Measurements from ENCODE around the gene CHMP4B. TPM values are rescaled to one million over a fixed set of nuclear protein-coding genes. Genes with fewer than 3 reads are reported as not detected.
"Not testable (repeated sequence)": the region's sequence is repeated elsewhere in the genome, so short reads cannot be mapped to it uniquely, and the experiment has no call there.

The CHMP4B gene
- total RNA-seq, 1 donor from 2014 or later = 58.2 TPM

DNA sequence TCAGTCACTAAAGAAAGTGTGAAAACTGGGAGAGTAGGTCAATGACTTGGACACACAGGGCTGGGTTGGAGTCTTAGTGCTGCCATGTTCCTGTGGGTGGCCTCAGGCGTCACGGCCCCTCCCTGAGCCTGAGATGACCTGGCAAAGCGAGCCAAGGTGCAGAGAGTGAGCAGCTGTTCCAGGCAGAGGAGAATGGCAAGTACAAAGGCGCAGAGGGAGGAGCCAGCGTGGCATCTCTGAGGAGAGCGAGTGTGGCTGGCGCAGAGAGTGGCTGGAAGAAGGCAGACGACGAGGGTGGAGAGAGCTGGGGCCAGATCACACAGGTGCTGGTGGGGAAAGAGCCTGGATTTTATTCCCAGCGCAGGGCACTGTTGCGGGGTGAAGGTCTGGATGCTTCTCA is 20.6 kb upstream of the CHMP4B start:
- no peak for DNase-seq

DNA sequence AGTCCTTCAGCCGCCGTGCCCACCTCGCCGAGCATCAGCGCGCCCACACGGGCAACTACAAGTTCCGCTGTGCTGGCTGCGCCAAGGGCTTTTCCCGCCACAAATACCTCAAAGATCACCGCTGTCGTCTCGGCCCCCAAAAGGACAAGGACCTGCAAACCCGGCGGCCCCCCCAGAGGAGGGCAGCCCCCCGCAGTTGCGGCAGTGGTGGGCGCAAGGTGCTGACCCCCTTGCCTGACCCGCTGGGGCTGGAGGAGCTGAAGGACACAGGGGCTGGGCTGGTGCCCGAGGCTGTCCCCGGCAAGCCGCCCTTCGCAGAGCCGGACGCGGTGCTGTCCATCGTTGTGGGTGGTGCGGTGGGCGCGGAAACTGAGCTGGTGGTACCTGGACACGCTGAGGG is 20.1 kb upstream of the CHMP4B start:
- no peak for DNase-seq

DNA sequence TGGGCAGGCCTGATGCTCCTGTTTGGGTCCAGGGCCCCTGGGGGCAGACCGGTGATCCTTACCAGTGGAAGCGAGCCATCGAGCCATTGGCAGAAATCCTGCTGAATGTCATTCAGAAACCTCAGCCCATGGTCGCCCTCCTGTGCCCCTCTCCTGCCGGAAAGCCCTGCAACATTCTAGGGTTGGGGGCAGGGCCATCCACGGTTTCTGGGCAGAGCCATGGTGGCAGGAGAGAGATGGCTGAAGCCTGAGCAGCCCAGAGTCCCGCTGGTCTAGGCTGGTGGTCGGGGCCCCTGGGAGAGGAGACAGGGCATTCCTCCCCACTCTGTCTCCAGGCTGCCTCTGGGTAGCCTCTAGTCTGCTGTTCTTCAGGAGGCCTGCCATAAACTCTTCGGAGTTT is 19.6 kb upstream of the CHMP4B start:
- DNase-seq = no peak

DNA sequence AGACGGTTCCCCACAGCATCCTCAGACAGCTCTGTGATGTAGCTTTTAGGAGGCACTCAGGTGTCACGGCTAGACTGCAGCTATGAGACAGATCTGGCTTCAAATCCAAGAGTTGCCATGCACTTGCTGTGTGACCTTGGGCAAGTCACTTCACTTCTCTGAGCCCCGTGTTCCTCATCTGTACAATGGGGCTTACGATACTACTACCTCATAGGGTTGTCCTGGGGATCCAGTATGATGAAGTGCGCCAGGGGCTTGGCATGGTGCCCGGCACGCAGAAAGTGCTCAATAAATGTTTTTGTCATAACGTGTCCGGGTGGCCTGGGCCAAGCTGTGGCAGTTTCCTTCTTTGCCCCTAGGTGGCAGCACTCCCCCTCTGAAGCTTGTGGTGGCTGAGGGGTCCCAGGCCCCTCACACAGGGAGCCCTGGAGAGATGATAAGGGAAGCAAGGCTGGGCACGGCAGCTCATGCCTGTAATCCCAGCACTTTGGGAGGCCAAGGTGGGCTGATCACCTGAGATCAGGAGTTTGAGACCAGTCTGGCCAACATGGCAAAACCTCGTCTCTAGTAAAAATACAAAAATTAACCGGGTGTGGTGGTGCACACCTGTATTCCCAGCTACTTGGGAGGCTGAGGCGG is 19.1 kb upstream of the CHMP4B start:
- DNase-seq = peak; percentile 76

DNA sequence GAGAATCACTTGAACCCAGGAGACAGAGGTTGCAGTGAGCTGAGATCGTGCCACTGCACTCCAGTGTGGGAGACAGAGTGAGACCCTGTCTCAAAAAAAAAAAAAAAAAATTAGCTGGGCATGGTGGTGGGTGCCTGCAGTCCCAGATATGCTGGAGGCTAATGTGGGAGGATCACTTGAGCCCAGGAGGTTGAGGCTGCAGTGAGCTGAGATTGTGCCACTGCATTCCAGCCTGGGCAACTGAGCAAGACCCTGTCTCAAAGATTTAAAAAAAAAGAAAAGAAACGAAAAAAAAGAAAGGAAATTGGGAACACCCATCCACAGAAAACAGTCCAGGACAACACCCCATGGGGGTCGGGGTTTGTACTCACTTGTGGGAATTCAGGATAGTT is 18.6 kb upstream of the CHMP4B start:
- not testable (repeated sequence) for DNase-seq

DNA sequence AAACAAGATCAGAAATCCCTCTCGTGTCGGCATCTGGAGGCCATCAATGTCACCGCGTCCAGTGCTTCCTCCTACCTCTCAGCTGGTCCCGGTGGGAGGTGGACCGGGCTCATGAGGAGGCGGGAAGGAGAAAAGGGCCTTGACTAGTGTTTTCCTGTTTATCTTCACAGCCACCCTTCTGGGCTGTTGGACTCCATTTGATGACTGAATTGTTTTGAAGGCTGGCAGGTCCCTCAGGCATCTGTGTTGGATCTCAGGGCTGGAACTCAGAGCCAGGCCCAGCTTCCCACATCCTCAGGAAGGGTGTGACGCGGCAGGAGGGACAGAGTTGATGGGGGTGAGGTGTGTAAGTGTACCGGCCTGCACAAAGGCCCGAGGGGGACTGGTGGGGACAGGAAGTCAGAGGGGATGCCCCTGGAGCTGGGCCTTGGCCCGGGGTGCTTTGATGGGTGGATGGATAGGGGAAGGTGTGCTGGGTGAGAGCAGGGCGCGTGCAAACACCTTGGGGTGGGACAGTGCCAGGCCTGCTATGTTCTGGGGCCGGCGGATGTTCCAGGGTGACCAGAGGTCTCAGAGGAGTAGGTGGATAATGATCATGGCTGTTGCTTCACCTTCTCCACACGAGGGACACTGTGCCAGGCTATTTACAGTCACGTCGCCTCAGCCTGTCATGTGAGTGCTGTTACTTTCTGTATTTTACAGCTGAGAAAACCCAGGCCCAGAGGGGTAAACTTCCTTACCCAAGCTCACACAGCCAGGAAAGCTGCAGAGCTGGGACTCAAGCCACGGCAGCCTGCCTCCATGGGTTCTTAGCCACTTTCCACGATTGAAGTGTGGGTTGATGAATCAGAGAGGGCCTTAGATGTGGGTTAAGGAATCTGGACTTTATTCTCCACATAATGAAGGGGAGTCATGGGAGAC is 17.9 kb upstream of the CHMP4B start:
- peak; percentile 71 for DNase-seq

DNA sequence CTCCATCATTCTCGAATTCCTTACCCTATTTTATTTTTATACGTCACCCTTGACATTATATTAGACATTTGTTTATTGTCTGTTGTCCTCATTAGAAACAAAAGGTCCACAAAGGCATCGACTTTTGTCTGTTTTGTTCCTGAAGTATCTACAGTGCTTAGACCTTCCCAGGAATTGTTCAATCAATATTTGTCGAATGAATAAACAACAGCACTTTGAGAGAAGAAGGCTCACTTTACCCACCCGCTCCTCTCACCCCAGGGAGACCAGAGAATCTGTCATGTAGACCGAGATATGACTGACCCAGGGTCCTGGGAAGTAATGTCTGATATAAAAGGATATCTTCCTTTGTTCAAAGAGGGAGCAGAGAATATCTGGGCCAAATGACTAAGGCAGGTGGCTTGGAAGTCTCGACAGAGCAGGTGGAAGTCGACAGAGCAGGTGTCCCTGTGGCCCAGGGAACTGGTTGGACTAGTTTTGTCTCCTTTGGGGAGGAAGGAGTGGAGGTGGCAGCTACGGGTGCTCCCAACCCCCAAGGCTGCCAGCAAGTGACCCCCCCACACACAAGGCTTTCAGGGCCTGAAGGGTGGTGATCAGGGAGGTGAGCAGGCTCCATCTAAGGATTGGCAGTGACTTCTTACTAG is 14.8 kb upstream of the CHMP4B start:
- no peak for DNase-seq

DNA sequence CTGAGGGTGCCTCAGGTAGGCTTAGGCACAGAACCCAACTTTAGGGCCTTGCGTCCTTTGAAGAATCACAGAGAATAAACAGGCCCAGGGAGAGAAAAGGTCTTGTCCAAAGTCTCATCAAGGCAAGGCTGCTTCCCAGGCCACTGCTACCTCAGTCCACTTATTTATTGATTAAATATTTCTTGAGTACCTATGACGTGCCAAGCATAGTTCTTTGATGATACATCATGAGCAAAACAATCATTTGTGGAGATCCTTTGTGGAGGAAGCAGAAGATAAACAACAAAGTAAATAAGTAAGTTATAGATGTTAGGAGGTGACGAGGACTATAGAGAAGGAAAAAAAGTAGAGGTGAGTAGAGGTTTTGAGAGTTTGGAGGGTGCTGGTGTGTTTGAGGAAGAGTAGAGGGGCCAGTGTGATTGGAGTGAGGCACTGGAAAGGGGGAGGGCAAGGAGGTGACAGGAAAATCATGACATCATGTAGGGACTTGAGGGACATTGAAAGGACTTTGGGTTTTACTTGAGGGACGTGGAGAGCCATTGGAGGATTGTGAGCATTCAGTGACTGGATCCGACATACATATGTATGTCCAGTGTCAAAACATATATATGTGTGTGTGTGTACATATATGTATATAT is 14.1 kb upstream of the CHMP4B start:
- no peak for DNase-seq

DNA sequence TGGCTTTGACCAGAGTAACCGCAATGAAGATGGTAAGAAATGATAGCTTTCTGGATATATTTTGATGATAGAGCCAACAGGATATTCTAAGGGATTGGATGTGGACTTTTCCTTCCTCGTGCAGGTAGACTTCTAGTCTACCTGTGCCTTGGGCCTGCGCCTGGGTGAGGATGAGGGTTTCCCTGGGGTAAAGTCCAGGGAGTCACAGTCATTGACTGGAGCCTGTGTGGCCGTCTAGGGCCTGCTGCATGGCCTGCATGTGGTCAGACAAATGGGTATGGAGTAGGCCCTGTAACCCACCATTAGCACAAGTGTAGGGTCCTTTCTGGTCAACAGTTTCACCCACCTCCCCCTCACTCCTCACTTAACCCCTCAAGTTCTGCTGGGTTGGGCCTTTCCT is 12.7 kb upstream of the CHMP4B start:
- no peak for DNase-seq

DNA sequence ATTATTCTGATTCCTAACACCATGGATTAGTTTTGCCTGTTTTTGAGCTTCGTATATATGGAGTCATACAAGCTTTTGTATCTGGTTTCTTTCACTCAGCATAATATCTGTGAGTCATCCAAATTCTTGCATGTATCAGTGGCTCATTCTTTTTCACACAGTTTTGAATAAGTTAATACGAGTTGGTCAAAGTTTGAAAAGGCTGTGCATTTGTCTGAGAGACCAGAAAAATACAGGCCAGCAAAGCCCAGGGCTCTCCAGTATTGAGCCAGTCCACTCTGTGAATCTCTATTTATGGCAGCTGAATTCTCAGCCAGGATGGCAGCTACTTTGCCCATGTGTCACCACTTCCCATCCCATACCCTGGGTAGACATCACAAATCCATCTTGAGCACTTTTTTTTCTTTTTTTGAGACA is 7.2 kb upstream of the CHMP4B start:
- peak; percentile 47 for DNase-seq

DNA sequence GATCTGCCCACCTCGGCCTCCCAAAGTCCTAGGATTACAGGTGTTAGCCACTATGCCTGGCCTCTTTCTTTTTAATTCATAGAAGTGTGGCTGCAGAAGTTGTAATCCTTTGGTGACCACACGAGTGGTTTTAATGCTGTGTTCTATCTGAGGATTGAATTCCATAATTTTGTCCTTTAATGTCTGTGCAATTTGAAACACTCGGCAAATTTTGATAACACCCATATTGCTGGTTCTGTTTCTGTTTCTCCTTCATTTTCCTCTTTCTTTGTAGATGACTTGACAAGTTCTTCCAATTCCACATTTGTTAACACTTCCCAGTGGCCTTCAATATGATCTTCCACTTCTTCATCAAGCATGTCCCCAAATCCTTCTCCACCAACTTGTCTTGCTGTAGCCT is 2.8 kb upstream of the CHMP4B start:
- no peak for DNase-seq

DNA sequence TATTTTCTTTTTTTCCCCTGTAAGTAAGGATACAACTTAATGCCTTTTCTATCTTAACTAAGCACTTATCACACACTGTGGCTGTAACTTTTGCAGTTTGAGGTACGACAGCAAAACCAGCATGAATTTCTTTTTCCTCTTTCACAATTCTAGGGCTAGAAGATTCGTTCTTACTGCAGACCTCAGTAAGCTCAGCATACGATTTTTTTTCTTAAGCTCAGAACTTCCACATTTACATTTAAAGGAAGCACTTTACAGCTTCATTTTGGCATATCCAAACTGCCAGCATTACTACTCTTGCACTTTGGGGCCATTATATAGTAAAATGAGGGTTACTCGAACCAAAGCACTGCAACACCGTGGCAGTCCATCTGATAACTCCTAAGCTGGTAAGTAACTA is 889 bp upstream of the CHMP4B start:
- DNase-seq = no peak

DNA sequence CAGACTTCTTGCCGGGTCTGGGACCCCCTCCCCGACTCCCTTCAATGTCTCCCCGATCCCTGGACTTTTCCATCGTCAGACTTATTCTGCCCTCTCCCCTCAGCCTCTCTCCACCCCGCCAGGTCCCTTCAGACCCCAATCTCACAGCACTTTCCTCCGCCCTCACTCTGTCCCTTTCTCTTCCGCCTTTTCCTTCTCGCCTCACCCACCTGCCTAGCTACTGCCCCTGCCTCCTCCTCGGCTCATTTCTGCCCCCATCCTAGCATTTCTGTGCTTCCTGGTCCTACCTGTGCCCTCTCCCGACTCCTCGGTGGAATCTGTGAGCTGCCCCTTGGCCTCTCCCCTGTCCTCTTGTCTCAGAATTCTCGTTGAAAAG is 616 bp downstream of the CHMP4B start:
- no peak for DNase-seq

DNA sequence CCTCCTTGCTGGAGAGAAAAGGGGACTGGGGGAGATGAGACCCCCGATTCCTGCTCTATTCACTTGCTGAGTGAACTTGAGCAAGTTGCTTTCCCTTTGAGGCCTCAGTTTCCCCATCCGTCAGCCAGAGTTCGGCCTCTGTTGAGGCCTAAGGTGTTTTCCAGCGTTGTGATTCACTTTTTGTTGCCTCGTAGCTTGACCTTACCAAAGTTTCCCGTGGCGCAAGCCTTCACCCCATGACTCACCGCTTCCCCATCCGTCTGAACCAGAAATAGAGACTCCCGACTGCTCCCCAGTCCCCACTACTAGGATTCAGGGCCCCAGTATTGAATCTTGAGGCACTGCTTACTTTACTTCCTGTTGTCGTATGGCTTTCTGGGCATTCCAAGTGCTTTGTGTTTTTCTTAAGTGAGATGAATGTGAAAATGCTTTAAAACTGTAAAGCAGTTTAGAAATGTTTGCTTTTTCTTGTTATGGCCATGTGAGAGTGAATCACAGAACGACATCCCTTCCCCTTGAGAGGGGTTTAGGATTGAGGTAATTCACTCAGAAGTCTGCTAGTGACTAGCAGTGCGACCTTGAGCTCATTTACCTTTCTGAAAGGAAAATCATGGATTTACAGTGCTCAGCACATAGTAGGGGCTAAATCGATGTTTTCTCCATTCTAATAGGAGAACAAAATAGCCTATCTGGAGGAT is 1.2 kb downstream of the CHMP4B start:
- DNase-seq = peak; percentile 90

DNA sequence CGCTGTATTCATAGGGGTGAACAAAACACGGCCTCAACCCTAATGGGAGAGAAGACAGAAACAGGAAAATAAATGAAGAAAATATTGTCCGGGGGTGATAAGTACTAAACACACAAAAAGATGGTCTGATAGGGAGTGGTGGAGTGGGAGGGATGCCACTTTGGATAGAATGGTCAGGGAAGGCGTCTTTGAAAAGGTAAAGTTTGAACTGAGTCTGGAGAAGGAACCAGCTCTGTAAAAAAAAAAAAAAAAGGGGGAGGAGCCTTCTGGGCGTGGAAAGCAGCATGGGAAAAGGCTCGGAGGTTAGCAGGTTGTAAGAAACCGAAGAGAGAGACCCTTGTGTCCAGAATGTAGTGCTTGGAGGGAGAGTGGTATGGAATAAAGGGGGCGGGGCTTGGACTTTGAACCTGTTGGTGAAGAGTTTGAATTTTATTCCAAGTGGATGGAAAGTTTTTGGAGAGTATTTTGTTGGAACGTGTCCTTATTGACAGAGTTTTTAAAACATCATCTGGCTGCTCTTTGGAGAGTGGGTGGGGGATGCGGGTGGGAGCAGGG is 1.8 kb downstream of the CHMP4B start:
- peak; percentile 56 for DNase-seq

DNA sequence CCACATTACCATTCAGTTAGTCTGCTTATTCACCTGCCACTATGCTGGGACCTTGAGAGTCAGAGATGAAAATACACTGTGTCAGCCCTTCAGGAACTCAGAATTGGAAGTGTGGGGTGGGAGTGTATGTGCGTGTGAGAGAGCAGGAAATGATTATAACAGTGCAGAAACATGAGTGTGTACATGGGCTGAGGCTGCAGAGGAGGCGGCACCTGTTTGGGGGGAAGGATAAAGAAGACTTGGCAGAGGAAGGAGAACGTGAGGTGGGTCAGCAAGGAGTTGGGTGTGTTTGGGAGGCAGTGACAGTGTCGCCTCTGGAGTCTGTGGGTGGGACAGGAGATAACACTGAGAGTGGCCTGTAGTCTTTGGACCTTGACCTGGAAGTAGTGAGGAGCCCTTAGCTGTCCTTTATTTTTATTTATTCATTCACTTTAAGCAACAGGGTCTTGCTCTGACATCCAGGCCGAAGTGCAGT is 3.1 kb downstream of the CHMP4B start:
- DNase-seq = peak; percentile 74

DNA sequence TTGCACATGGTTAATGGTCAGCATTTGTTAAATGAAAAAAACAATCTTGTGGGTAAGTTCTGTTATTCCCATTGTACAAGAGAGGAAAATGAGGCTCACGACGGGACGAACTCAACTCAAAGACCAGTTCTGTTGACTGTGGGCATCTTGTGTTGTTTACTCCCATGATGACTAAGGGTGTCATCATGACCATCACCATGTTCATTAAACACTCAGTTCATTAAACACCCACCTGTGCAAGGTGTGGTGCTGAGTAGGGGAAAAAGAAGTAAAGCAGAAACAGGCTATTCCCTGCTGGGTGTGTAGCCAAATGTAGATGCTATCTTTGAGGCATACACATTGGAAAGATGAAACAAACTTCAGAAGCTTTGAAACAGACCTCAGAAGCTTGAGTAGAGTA is 4.5 kb downstream of the CHMP4B start:
- DNase-seq = no peak

DNA sequence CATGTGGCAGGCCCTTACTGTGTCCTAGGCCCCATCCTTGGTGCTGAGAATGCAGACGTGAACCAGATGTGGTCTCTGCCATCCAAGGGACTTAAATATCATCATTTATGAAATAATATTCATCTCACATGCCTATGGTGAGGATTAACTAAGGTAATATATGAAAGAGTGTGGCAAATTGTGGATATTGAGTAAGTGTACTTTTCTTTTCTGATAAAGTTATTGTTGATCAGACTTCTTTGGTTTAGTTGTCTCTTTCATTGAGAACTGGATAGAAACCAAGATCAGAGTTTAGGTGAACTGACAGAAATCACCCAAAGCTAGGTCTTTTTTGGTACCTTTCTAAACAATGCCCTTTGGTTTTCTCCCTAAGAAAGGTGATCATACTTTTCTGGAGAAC is 5.0 kb downstream of the CHMP4B start:
- no peak for DNase-seq

DNA sequence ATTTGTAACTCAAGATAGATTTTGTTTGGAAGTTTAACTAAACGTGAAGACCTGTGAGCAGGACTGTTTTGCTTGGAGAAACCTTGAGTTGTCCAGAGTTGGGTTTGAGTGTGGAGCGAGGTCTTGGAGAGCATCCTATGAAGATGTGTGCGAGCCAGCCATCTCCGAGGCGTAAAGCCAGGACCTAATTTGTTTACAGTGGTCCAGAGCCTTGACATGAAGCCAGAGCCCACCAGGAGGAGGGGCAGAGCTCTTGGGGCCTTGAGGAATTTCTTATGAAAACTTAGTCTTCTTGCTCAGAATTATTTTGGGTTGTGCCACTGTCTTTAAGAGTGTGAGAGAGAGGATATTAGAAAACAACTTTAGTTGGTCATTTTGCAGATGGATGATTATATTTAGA is 6.3 kb downstream of the CHMP4B start:
- DNase-seq = no peak

DNA sequence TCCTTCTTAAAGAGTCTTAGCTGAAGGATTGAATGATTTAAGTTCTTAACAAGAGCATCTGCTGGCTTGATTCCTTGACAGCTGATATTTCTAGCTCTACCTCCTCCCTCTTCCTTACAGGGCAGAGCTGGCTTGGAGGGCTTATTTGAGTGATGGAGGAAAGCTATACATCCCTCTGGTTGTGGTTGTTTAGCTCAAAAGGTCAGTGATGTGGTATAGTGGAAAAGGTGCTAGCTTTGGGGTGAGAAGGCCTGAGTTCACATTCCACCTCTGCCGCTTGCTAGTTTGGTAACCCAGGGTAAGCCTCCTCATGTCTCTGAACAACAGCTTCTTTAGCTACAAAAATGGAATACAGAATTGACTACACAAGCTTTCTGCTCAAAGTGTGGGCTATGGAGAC is 8.3 kb downstream of the CHMP4B start:
- DNase-seq = no peak

DNA sequence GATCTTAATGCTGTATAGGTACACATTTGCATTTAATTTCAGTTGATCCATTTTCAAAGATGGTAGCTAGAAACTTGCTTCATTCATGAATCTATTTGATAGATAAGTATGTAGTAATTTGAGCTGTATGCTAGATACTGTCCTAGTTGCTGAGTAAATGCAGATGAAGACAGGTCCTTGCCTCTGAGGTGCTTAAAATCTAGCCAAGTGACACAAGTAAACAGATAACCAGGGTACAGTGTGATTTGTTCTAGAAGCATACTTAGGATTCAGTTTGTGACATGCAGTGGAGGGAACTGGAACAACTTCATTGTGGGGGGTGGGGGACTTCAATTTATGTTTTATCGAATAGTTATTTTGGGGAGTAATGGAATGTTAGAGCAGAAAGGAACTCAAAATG is 9.2 kb downstream of the CHMP4B start:
- no peak for DNase-seq

DNA sequence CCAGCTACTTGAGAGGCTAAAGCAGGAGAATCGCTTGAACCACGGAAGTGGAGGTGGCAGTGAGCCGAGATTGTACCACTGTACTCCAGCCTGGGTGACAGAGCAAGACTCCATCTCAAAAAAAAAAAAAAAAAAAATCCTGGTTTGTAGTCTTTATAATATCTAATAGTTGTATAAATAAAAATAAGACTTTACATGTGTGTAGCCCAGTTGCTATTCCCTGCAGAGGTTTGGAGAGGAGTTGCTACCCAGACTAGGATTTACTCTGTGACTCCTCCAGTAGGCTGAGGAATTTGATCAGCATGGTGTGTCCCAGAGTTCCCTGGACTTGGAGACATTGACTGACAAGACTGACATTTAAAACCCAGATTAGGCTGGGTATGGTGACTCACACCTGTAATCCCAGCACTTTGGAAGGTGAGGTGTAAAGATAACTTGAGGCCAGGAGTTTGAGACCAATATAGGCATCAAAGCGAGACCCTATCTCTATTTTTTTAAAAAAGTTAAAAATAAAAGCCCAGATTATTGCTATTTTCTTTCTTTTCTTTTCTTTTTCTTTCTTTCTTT is 10.2 kb downstream of the CHMP4B start:
- no peak for DNase-seq

All from dermis blood vessel endothelial cell (primary cell).